Upper lobe of left lung (tissue), 4 donors: ENCODE results near the gene DYDC1.

Experiments used
- CTCF ChIP-seq, 6 experiments: fragments of 450-650 bp in 4 of 6; fragments of 200-600 bp in 2 of 6; sonication (generic) in 2 of 6; IDR thresholded peaks; one replicate each; pipeline ENCODE4 v1.5.1; 2016 to 2019; ENCODE audit warnings: antibody characterized with exemption in 6 of 6
- POLR2A ChIP-seq, 4 donors: fragments of 450-650 bp; IDR thresholded peaks; one replicate each; pipeline ENCODE4 v1.5.1; 2016 to 2017; ENCODE audit warnings: antibody characterized with exemption in 4 of 4, mild to moderate bottlenecking in 2 of 4
- POLR2AphosphoS5 ChIP-seq, 2 donors: sonication (generic); formaldehyde crosslinking; IDR thresholded peaks; one replicate each; pipeline ENCODE4 v1.5.1; 2017; ENCODE audit warnings: antibody characterized with exemption in 2 of 2

GRCh38 chr10:80392250-80392649, 35.7 kb upstream of the DYDC1 start:
- TF ChIP-seq CTCF (IDR thresholded peaks at IDR 0.05) (no peak), POLR2AphosphoS5 (IDR thresholded peaks at IDR 0.05) (no peak), POLR2A (IDR thresholded peaks at IDR 0.05) (no peak)
